Neuronal stem cell (in vitro differentiated cells): Measurements from ENCODE around the gene IGLL5.
A peak's percentile ranks its signal among the peaks of the same experiment; 100 is the strongest.

Experiments used
- DNase-seq: peaks from one replicate; pipeline ENCODE4 v3.0.0-alpha.2; 2013; ENCODE audit warnings: low spot score
- H2AFZ ChIP-seq: one replicate; pipeline ENCODE4 v1.6.1; 2013; ENCODE audit warnings: mild to moderate bottlenecking, low read length, inconsistent platforms
- H2AK5ac ChIP-seq: 2 replicates; pipeline ENCODE4 v1.6.1; 2013; ENCODE audit warnings: low read depth, mild to moderate bottlenecking, inconsistent platforms, low read length, moderate library complexity, mixed read lengths
- H2BK120ac ChIP-seq: 2 replicates; pipeline ENCODE4 v1.6.1; 2013; ENCODE audit warnings: low read depth, mild to moderate bottlenecking, inconsistent platforms, low read length, moderate library complexity, mixed read lengths
- H2BK12ac ChIP-seq: one replicate; pipeline ENCODE4 v1.6.1; 2013; ENCODE audit warnings: low read length, inconsistent platforms
- H2BK15ac ChIP-seq: 2 replicates; pipeline ENCODE4 v1.6.1; 2013; ENCODE audit warnings: mild to moderate bottlenecking, low read length, inconsistent platforms, mixed read lengths
- H2BK5ac ChIP-seq: one replicate; pipeline ENCODE4 v1.6.1; 2013; ENCODE audit warnings: inconsistent platforms, mild to moderate bottlenecking, low read length, moderate library complexity
- H3K14ac ChIP-seq: one replicate; pipeline ENCODE4 v1.6.1; 2013; ENCODE audit warnings: low read length, inconsistent platforms
- H3K18ac ChIP-seq: 2 replicates; pipeline ENCODE4 v1.6.1; 2013; ENCODE audit warnings: low read length, inconsistent platforms
- H3K23ac ChIP-seq: 2 replicates; pipeline ENCODE4 v1.6.1; 2013; ENCODE audit warnings: low read depth, mild to moderate bottlenecking, mixed read lengths, low read length, inconsistent platforms; ENCODE audit not compliant: poor library complexity
- H3K27ac ChIP-seq: replicated peaks from 3 replicates; pipeline ENCODE4 v1.5.1; 2013; ENCODE audit warnings: low read length, inconsistent platforms
- H3K27me3 ChIP-seq, 3 experiments: 2 replicates each; pipeline ENCODE4 v1.6.1; 2013; ENCODE audit warnings: low read length in 3 of 3, mild to moderate bottlenecking in 2 of 3, inconsistent platforms in 1 of 3, low read depth in 1 of 3, mixed read lengths in 1 of 3, moderate library complexity in 1 of 3; ENCODE audit not compliant: control insufficient read depth in 3 of 3, insufficient read depth in 3 of 3
- H3K36me3 ChIP-seq, 2 donors: replicated peaks in 1 of 2; 2 replicates each; pipeline ENCODE4 v1.6.1; 2013; ENCODE audit warnings: low read length in 2 of 2; ENCODE audit not compliant: control insufficient read depth in 2 of 2, insufficient read depth in 2 of 2
- H3K4ac ChIP-seq: 2 replicates; pipeline ENCODE4 v1.6.1; 2013; ENCODE audit warnings: inconsistent platforms, mild to moderate bottlenecking, low read length, moderate library complexity
- H3K4me1 ChIP-seq, 2 donors: 1 replicate in 1 of 2; 2 replicates in 1 of 2; pipeline ENCODE4 v1.6.1; 2013; ENCODE audit warnings: low read length in 2 of 2, low read depth in 1 of 2; ENCODE audit not compliant: control insufficient read depth in 2 of 2, insufficient read depth in 1 of 2
- H3K4me2 ChIP-seq: one replicate; pipeline ENCODE4 v1.6.1; 2013; ENCODE audit warnings: mild to moderate bottlenecking, low read length, inconsistent platforms; ENCODE audit not compliant: insufficient read depth, poor library complexity, severe bottlenecking
- H3K4me3 ChIP-seq, 2 donors: 2 replicates each; pipeline ENCODE4 v1.5.1; 2013; ENCODE audit warnings: low read length in 2 of 2, mild to moderate bottlenecking in 2 of 2, inconsistent platforms in 1 of 2, moderate library complexity in 1 of 2
- H3K79me1 ChIP-seq: one replicate; pipeline ENCODE4 v1.6.1; 2013; ENCODE audit warnings: low read depth, mild to moderate bottlenecking, inconsistent platforms, low read length, moderate library complexity
- H3K9ac ChIP-seq: one replicate; pipeline ENCODE4 v1.6.1; 2013; ENCODE audit warnings: mild to moderate bottlenecking, low read depth, low read length, inconsistent platforms; ENCODE audit not compliant: poor library complexity
- H3K9me3 ChIP-seq, 2 donors: replicated peaks in 1 of 2; 2 replicates each; pipeline versions ENCODE3 to v1.6.1; 2013; ENCODE audit warnings: low read length in 2 of 2, mild to moderate bottlenecking in 2 of 2, inconsistent platforms in 1 of 2, low read depth in 1 of 2, mixed read lengths in 1 of 2, moderate library complexity in 1 of 2; ENCODE audit not compliant: control insufficient read depth in 2 of 2, insufficient read depth in 1 of 2
- H4K8ac ChIP-seq: one replicate; pipeline ENCODE4 v1.6.1; 2013; ENCODE audit warnings: low read depth, mild to moderate bottlenecking, inconsistent platforms, low read length, moderate library complexity
- H4K91ac ChIP-seq: one replicate; pipeline ENCODE4 v1.6.1; 2013; ENCODE audit warnings: low read length, low read depth, mild to moderate bottlenecking, inconsistent platforms; ENCODE audit not compliant: poor library complexity
- WGBS, 2 donors: extraction: QIAGEN DNeasy Blood & Tissue Kit; methylation state at CpG; one replicate each; pipeline ENCODE4 v1.1.7; 2013; ENCODE audit warnings: missing lambda C conversion rate in 2 of 2, mixed read lengths in 1 of 2; ENCODE audit not compliant: insufficient read length in 2 of 2, insufficient replicate concordance in 1 of 2; ENCODE audit errors: extremely low coverage in 2 of 2; 5-methylcytosine and 5-hydroxymethylcytosine counted together

IGLL5 gene

GRCh38 chr22:22923379-22923778, 35.8 kb downstream of the IGLL5 start:
- Histone ChIP-seq H3K9me3 (peaks cover 0 to 2% of the 10 kb centered on the region in 2 donors), H3K14ac (no peak overlapping the region), H3K27ac (no peak overlapping the region), H2BK12ac (no peak overlapping the region), H2AFZ (no peak overlapping the region), H3K23ac (peak overlapping the region; percentile 6), H3K79me1 (no peaks in the 10 kb centered on the region), H3K4me1 (peaks cover 0 to 5% of the 10 kb centered on the region in 2 donors), H3K18ac (no peak overlapping the region), H3K36me3 (no peaks in the 10 kb centered on the region), H2BK5ac (no peak overlapping the region), H4K8ac (no peak overlapping the region), H2AK5ac (no peak overlapping the region), H4K91ac (no peak overlapping the region), H2BK15ac (no peak overlapping the region), H3K27me3 (peaks cover 0 to 4% (median 0%) of the 10 kb centered on the region in 3 experiments), H3K4me2 (no peak overlapping the region), H3K9ac (no peak overlapping the region), H3K4ac (no peak overlapping the region), H2BK120ac (no peak overlapping the region), H3K4me3 (no peak overlapping the region)
- no CpG with 5 or more reads among the region's 4 CpGs for WGBS, 2 donors
- DNase-seq, result no peak

GRCh38 chr22:22923930-22924329, 36.3 kb downstream of the IGLL5 start:
- Histone ChIP-seq H2AK5ac (no peak overlapping the region), H2BK5ac (no peak overlapping the region), H3K27ac (no peak overlapping the region), H3K14ac (no peak overlapping the region), H3K23ac (peak overlapping the region; percentile 6), H4K91ac (no peak overlapping the region), H2BK15ac (no peak overlapping the region), H3K79me1 (no peaks in the 10 kb centered on the region), H3K4me2 (no peak overlapping the region), H3K4me1 (peaks cover 0 to 5% of the 10 kb centered on the region in 2 donors), H2BK12ac (no peak overlapping the region), H2AFZ (no peak overlapping the region), H3K9me3 (no peaks in the 10 kb centered on the region), H3K4me3 (no peak overlapping the region), H3K18ac (no peak overlapping the region), H2BK120ac (no peak overlapping the region), H3K36me3 (no peaks in the 10 kb centered on the region), H3K4ac (no peak overlapping the region), H3K27me3 (peaks cover 0 to 4% (median 0%) of the 10 kb centered on the region in 3 experiments), H3K9ac (no peak overlapping the region), H4K8ac (no peak overlapping the region)
- no peak for DNase-seq
- whole genome bisulfite sequencing, 2 donors, result no CpG with 5 or more reads among the region's 4 CpGs

GRCh38 chr22:22924369-22925145, 36.9 kb downstream of the IGLL5 start:
- Histone ChIP-seq H3K27me3 (peaks cover 0 to 4% (median 0%) of the 10 kb centered on the region in 3 experiments), H4K91ac (no peak overlapping the region), H2BK12ac (no peak overlapping the region), H3K4me1 (peaks cover 0 to 5% of the 10 kb centered on the region in 2 donors), H2AK5ac (peak overlapping the region; percentile 11), H3K23ac (peak overlapping the region; percentile 81), H3K9me3 (no peaks in the 10 kb centered on the region), H3K14ac (no peak overlapping the region), H3K79me1 (no peaks in the 10 kb centered on the region), H3K27ac (no peak overlapping the region), H3K4ac (no peak overlapping the region), H2BK120ac (no peak overlapping the region), H4K8ac (no peak overlapping the region), H2BK15ac (no peak overlapping the region), H2AFZ (no peak overlapping the region), H3K9ac (peak overlapping the region; percentile 63), H3K36me3 (no peaks in the 10 kb centered on the region), H3K18ac (no peak overlapping the region), H3K4me2 (no peak overlapping the region), H3K4me3 (no peak overlapping the region), H2BK5ac (peak overlapping the region; percentile 19)
- DNase-seq, result no peak
- WGBS, 2 donors, result 100% methylated on average over 1 of the region's 9 CpGs; no CpG with 5 or more reads in 1 of the 2 donors

GRCh38 chr22:22925146-22925804, 37.7 kb downstream of the IGLL5 start:
- H2AFZ ChIP-seq, result no peak overlapping the region
- H3K27ac ChIP-seq, result no peak overlapping the region
- no peak for DNase-seq
- H4K91ac ChIP-seq, result no peak overlapping the region
- no peak overlapping the region for H2BK15ac ChIP-seq
- H3K4me2 ChIP-seq, result no peak overlapping the region
- H3K9me3 ChIP-seq, result no peaks in the 10 kb centered on the region
- H3K23ac ChIP-seq, result no peak overlapping the region
- WGBS, 2 donors, result no CpG with 5 or more reads among the region's 14 CpGs
- no peak overlapping the region for H4K8ac ChIP-seq
- peak overlapping the region; percentile 19 for H2BK5ac ChIP-seq
- H3K27me3 ChIP-seq, result peaks cover 0 to 4% (median 0%) of the 10 kb centered on the region in 3 experiments
- no peak overlapping the region for H3K4ac ChIP-seq
- H2AK5ac ChIP-seq, result peak overlapping the region; percentile 11
- H3K79me1 ChIP-seq, result no peaks in the 10 kb centered on the region
- H3K14ac ChIP-seq, result no peak overlapping the region
- no peak overlapping the region for H3K18ac ChIP-seq
- H2BK12ac ChIP-seq, result no peak overlapping the region
- H3K4me3 ChIP-seq, result no peak overlapping the region
- H3K9ac ChIP-seq, result peak overlapping the region; percentile 63
- peaks cover 0 to 5% of the 10 kb centered on the region in 2 donors for H3K4me1 ChIP-seq
- H3K36me3 ChIP-seq, result no peaks in the 10 kb centered on the region
- H2BK120ac ChIP-seq, result no peak overlapping the region
